Astrocyte of the spinal cord (primary cell): ENCODE data around the gene SPACDR.

Experiments
- DNase-seq: peaks from one replicate; pipeline ENCODE4 v3.0.0; 2011; ENCODE audit warnings: low read depth, low spot score
- H3K4me3 ChIP-seq: 2 replicates; pipeline ENCODE4 v1.5.1; 2011; ENCODE audit warnings: low read depth, mild to moderate bottlenecking, low read length, moderate library complexity
- in situ Hi-C: cut with HindIII; loops from 2 replicates; pipeline ENCODE4 v1.10.0; 2017; ENCODE audit warnings: low sequenced_read_pairs
- TF ChIP-seq, protein P1 (sequence below): IDR thresholded peaks from 2 replicates; pipeline ENCODE4 v1.5.1; 2012; ENCODE audit warnings: low read depth, mild to moderate bottlenecking, low read length, inconsistent platforms

The SPACDR gene

DNA sequence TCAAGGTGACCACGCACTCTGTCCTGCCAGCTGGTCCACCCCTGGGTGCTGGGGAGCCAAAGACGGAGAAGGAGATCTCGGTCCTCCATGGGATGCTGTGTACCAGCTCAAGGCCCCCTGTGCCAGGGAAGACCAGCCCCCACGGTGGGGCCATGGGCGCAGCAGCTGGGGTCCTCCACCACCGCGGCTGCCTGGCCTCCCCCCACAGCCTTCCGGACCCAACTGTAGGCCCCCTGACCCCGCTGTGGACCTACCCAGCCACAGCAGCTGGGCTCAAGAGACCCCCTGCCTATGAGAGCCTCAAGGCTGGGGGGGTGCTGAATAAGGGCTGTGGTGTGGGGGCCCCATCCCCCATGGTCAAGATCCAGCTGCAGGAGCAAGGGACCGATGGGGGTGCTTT lies 25.1 kb upstream of the SPACDR start:
- in situ Hi-C loops, result no loop called here
- H3K4me3 ChIP-seq, result no peak overlapping the region
- TF ChIP-seq, protein P1, sequence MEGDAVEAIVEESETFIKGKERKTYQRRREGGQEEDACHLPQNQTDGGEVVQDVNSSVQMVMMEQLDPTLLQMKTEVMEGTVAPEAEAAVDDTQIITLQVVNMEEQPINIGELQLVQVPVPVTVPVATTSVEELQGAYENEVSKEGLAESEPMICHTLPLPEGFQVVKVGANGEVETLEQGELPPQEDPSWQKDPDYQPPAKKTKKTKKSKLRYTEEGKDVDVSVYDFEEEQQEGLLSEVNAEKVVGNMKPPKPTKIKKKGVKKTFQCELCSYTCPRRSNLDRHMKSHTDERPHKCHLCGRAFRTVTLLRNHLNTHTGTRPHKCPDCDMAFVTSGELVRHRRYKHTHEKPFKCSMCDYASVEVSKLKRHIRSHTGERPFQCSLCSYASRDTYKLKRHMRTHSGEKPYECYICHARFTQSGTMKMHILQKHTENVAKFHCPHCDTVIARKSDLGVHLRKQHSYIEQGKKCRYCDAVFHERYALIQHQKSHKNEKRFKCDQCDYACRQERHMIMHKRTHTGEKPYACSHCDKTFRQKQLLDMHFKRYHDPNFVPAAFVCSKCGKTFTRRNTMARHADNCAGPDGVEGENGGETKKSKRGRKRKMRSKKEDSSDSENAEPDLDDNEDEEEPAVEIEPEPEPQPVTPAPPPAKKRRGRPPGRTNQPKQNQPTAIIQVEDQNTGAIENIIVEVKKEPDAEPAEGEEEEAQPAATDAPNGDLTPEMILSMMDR, result no peak
- no peak for DNase-seq

DNA sequence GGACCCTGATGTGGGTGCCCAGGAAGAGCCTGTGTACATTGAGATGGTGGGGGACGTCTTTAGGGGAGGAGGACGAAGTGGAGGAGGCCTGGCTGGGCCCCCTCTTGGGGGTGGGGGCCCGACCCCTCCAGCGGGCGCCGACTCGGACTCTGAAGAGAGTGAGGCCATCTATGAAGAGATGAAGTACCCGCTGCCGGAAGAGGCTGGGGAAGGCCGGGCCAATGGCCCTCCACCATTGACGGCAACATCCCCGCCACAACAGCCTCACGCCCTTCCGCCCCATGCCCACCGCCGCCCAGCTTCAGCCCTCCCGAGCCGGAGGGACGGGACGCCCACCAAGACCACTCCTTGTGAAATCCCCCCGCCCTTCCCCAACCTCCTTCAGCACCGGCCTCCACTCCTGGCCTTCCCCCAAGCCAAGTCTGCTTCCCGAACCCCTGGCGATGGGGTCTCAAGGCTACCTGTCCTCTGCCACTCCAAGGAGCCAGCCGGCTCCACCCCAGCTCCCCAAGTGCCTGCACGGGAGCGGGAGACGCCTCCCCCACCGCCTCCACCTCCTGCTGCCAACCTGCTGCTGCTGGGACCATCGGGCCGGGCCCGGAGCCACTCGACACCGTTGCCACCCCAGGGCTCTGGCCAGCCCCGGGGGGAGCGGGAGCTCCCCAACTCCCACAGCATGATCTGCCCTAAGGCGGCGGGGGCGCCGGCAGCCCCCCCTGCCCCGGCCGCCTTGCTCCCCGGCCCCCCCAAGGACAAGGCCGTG lies 24.5 kb upstream of the SPACDR start:
- DNase-seq, result no peak
- H3K4me3 ChIP-seq, result no peak overlapping the region
- TF ChIP-seq, protein P1, result no peak
- in situ Hi-C loops, result no loop called here

DNA sequence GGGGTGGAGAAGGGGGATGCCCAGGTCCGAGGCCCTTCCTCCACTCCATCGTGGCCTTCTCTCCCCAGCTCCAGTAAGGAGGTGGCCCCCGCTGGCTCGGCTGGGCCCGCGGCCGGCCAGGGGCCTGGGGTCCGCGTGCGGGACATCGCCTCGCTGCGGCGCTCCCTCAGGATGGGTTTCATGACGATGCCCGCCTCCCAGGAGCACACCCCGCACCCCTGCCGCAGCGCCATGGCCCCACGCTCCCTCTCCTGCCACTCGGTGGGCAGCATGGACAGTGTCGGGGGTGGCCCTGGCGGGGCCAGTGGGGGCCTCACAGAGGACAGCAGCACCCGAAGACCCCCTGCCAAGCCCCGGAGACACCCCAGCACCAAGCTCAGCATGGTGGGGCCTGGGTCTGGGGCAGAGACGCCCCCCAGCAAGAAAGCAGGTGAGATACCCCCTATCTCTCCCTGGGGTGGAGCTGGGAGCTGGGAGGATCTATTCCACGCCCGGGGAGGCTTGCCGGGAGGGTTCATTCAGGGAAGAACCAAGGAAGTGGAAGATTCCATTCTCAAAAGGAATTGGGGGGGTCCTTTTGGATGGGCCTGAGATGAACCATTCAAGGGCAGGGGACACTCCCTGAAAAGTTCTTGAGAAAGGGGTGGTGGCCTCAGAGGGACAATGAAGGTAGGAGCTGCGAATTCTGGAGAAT lies 22.8 kb upstream of the SPACDR start:
- in situ Hi-C loops, result no loop called here
- H3K4me3 ChIP-seq, result no peak overlapping the region
- peak; percentile 27 for DNase-seq
- TF ChIP-seq, protein P1, result no peak

DNA sequence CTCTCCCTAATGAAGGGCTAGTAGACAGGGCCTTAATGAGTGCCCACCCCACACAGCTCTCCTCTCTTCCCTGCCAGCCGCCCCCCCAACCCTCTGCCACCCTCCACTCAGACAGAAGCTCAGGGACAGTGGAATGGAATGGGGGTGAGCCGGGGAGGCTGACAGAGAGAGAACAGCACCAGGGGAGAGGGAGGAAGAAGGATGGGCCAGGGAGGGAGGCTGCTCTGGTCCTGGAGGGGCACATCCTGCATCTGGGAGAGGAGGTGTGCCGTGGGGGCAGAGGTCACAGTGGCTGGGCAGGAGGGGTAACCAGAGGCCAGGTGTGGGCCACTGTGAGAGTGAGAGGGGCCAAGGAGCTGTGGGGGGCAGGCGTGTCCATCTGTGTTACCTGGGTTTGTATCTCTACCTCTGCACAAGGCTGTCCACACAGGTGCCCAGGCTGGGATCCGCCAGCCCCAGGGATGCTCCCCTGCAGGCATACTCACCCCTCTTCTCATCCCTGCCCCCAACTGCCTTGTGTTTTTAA lies 22.1 kb upstream of the SPACDR start:
- in situ Hi-C loops, result no loop called here
- TF ChIP-seq, protein P1, result no peak
- DNase-seq, result no peak
- no peak overlapping the region for H3K4me3 ChIP-seq

DNA sequence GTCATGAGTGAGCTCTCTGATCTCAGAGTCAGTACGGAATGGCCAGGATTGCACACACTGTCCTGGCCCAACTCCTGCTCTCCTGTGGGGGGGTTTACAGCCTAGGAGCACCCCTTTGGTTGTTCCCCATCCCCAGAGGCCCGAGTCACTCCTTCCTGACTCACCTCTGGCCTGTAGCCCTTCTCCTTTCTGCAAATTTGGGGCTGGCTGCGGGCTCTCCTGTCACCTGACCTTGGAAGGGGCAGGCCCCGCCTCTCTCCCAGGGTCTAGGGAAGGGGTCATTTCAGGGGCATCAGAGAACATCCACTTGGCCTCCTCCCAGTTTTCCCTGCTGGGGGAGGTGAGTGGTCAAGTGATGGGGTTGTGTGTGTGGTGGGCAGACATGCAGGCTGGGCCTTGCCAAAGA lies 21.4 kb upstream of the SPACDR start:
- no peak overlapping the region for H3K4me3 ChIP-seq
- TF ChIP-seq, protein P1, result no peak
- no peak for DNase-seq
- in situ Hi-C loops, result no loop called here

DNA sequence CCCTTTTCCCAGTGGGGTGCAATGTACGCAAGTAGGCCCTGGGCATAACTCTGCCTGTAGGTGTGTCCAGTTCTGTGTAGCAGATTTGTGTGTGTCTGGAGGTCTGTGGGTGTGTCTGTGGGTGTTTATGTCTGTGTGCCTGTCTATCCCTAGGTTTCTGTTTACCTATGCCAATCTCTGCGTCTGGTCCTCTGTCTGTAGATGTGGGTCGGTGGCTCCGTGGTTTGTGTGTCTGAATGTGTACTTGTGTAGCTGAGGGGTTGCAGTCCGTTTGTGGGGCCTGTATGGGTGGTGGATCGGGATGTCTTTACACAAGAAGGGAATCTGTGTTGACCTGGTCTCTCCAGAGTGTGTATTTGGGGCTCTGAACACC lies 20.6 kb upstream of the SPACDR start:
- in situ Hi-C loops, result no loop called here
- TF ChIP-seq, protein P1, result no peak

More for the DNA sequence above, 20.6 kb upstream of the SPACDR start:
- peak overlapping the region; percentile 47 for H3K4me3 ChIP-seq
- DNase-seq, result no peak
